Hepatocyte (in vitro differentiated cells): ENCODE results near the gene NDUFB8. TPM values are rescaled to one million over a fixed set of nuclear protein-coding genes. Genes with fewer than 3 reads are reported as not detected.

Experiments used
- DNase-seq: peaks from one replicate; pipeline ENCODE4 v3.0.0-alpha.2; 2016; ENCODE audit warnings: low spot score
- H2AFZ ChIP-seq: fragments of 200-600 bp; sonication (generic); 2 replicates; pipeline ENCODE4 v1.6.0; 2016; ENCODE audit warnings: antibody characterized with exemption, mild to moderate bottlenecking
- H3K27ac ChIP-seq: fragments of 200-600 bp; sonication (generic); 2 replicates; pipeline ENCODE4 v1.5.1; 2016; ENCODE audit warnings: mild to moderate bottlenecking
- H3K27me3 ChIP-seq: fragments of 200-600 bp; sonication (generic); 2 replicates; pipeline ENCODE4 v1.6.1; 2016
- H3K36me3 ChIP-seq: fragments of 200-600 bp; sonication (generic); replicated peaks from 2 replicates; pipeline ENCODE4 v1.5.1; 2016; ENCODE audit warnings: low read depth; ENCODE audit not compliant: insufficient read depth
- H3K4me1 ChIP-seq: fragments of 200-600 bp; sonication (generic); 2 replicates; pipeline ENCODE4 v1.5.1; 2016; ENCODE audit warnings: mild to moderate bottlenecking, moderate library complexity; ENCODE audit not compliant: insufficient read depth
- H3K4me2 ChIP-seq: fragments of 200-600 bp; sonication (generic); 2 replicates; pipeline ENCODE4 v1.6.0; 2016
- H3K4me3 ChIP-seq: fragments of 200-600 bp; sonication (generic); 2 replicates; pipeline ENCODE4 v1.5.1; 2016; ENCODE audit warnings: mild to moderate bottlenecking
- H3K79me2 ChIP-seq: fragments of 200-600 bp; sonication (generic); 2 replicates; pipeline ENCODE4 v1.6.0; 2017; ENCODE audit warnings: mild to moderate bottlenecking
- H3K9me2 ChIP-seq: fragments of 200-600 bp; sonication (generic); replicated peaks from 2 replicates; pipeline ENCODE4 v1.6.0; 2017; ENCODE audit warnings: mild to moderate bottlenecking; ENCODE audit not compliant: insufficient read depth
- H3K9me3 ChIP-seq: fragments of 200-600 bp; sonication (generic); 2 replicates; pipeline ENCODE4 v1.5.1; 2016; ENCODE audit warnings: low read depth, mild to moderate bottlenecking
- H4K20me1 ChIP-seq: fragments of 200-600 bp; sonication (generic); 2 replicates; pipeline ENCODE4 v1.6.0; 2016; ENCODE audit warnings: mild to moderate bottlenecking; ENCODE audit not compliant: insufficient read depth, poor library complexity, severe bottlenecking
- EZH2 ChIP-seq: fragments of 200-600 bp; sonication (generic); IDR thresholded peaks from 2 replicates; pipeline ENCODE4 v1.6.1; 2016; ENCODE audit warnings: antibody characterized with exemption, mild to moderate bottlenecking, borderline replicate concordance
- EZH2phosphoT487 ChIP-seq: fragments of 200-600 bp; sonication (generic); IDR thresholded peaks from one replicate; pipeline ENCODE4 v1.6.1; 2018; ENCODE audit warnings: antibody characterized with exemption, mild to moderate bottlenecking, low read depth, moderate library complexity; ENCODE audit not compliant: unreplicated experiment, severe bottlenecking
- WGBS: methylation state at CpG from one replicate; pipeline ENCODE4 v1.1.6; 2016; ENCODE audit warnings: low lambda C conversion rate; ENCODE audit errors: missing lambda C conversion rate; 5-methylcytosine and 5-hydroxymethylcytosine counted together
- polyA plus RNA-seq: library from polyadenylated mRNA; unstranded; fragments of >200 nt; fragmentation: Nextera tagmentation; extraction: Ambion mirVana; gene quantifications from 2 replicates; pipeline ENCODE4 v1.2.1, GENCODE V29; 2016
- total RNA-seq: library from RNA; depleted of rRNA; stranded (reverse); fragments of >200 nt; gene quantifications from 2 replicates; pipeline ENCODE4 v1.2.3, GENCODE V29; 2014
- TF ChIP-seq, protein P1 (sequence below): fragments of 200-600 bp; sonication (generic); IDR thresholded peaks from 2 replicates; pipeline ENCODE4 v1.5.1; 2016; ENCODE audit warnings: antibody characterized with exemption, mild to moderate bottlenecking; ENCODE audit not compliant: poor library complexity

The NDUFB8 gene
- total and polyA plus RNA-seq, 2 experiments from 2014 or later, result 124 to 355 TPM

DNA sequence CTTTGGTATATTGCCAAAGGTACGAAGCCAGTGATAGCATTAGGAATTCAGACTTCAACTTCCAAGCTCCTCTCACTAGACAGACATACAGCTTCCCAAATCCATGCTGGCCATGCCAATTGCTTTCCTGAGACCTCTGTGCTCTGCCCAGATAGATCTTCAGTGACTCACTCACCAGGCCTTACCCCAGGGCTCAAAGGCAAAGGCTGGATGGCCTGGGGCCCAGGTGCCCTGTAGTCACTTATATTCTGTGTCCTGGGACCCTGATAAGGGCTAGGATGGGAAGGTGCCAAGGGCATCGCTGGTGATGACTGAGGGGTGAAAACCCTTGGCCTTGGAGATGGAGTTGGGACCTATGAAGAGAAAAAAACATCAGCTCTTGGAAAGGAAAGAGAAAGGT, 39.1 kb downstream of the NDUFB8 start:
- WGBS, result 94% methylated on average over 2 of the region's 2 CpGs
- Histone ChIP-seq H3K27ac (no peak overlapping the region), H3K79me2 (no peaks in the 10 kb centered on the region), H2AFZ (no peak overlapping the region), H3K27me3 (peaks cover 3% of the 10 kb centered on the region), H3K9me3 (no peaks in the 10 kb centered on the region), H3K4me1 (no peaks in the 10 kb centered on the region), H3K36me3 (no peaks in the 10 kb centered on the region), H3K4me3 (no peak overlapping the region), H3K4me2 (no peak overlapping the region), H4K20me1 (no peaks in the 10 kb centered on the region), H3K9me2 (no peaks in the 10 kb centered on the region)
- no peak for DNase-seq
- TF ChIP-seq EZH2phosphoT487 (no peak), EZH2 (no peak)
- TF ChIP-seq, protein P1, sequence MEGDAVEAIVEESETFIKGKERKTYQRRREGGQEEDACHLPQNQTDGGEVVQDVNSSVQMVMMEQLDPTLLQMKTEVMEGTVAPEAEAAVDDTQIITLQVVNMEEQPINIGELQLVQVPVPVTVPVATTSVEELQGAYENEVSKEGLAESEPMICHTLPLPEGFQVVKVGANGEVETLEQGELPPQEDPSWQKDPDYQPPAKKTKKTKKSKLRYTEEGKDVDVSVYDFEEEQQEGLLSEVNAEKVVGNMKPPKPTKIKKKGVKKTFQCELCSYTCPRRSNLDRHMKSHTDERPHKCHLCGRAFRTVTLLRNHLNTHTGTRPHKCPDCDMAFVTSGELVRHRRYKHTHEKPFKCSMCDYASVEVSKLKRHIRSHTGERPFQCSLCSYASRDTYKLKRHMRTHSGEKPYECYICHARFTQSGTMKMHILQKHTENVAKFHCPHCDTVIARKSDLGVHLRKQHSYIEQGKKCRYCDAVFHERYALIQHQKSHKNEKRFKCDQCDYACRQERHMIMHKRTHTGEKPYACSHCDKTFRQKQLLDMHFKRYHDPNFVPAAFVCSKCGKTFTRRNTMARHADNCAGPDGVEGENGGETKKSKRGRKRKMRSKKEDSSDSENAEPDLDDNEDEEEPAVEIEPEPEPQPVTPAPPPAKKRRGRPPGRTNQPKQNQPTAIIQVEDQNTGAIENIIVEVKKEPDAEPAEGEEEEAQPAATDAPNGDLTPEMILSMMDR, result no peak

DNA sequence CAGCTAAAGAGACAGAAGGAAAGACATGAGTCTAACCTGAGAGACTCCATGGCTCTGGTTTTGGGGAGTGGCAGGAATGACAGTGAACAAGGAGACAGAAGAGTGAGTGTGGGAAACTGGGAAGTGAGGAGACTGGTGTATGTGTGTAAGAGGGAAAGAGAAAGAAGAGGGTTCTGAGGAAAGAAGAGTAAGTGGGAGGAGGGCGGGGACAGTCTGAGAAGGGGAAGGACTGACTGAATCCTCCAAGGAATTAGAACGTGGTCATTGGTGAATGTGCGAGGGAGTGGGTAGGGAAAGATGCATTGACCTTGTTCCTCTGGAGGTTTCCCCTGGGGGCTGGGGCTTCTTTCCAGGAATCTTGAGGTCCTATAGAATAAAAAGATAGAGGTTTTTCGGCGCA, 40.3 kb downstream of the NDUFB8 start:
- Histone ChIP-seq H3K4me1 (no peaks in the 10 kb centered on the region), H3K9me3 (no peaks in the 10 kb centered on the region), H3K79me2 (no peaks in the 10 kb centered on the region), H3K4me2 (no peak overlapping the region), H2AFZ (no peak overlapping the region), H4K20me1 (no peaks in the 10 kb centered on the region), H3K27ac (no peak overlapping the region), H3K27me3 (peaks cover 7% of the 10 kb centered on the region), H3K4me3 (no peak overlapping the region), H3K36me3 (no peaks in the 10 kb centered on the region), H3K9me2 (no peaks in the 10 kb centered on the region)
- no peak for DNase-seq
- 86% methylated on average over 5 of the region's 5 CpGs for WGBS
- no peak for TF ChIP-seq EZH2
- TF ChIP-seq, protein P1, result no peak
- TF ChIP-seq EZH2phosphoT487, result no peak

DNA sequence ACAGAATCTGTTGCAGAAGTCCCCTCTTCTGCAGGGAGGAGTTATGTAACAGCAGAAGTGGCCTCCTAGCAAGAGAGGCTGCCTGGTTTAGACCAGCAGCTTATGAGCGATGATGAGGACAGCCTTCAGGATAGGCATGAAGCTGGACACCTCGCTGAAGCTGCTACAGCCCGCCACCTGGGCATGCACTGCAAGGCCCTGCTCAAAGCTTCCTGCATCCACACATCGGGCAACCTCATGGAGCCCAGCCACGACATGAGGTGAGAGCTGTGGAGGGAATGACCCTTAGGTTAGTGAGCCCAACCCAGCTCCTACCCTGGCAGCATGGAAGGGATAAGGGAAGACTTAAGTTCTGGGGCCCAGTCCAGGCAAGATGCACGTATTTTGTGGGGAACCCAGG, 42.1 kb downstream of the NDUFB8 start:
- Histone ChIP-seq H3K79me2 (no peaks in the 10 kb centered on the region), H4K20me1 (no peaks in the 10 kb centered on the region), H3K9me2 (no peaks in the 10 kb centered on the region), H3K9me3 (no peaks in the 10 kb centered on the region), H3K4me3 (no peak overlapping the region), H3K27me3 (peaks cover 24% of the 10 kb centered on the region), H3K36me3 (no peaks in the 10 kb centered on the region), H2AFZ (no peak overlapping the region), H3K27ac (no peak overlapping the region), H3K4me1 (peaks cover 5% of the 10 kb centered on the region), H3K4me2 (no peak overlapping the region)
- TF ChIP-seq EZH2 (no peak), EZH2phosphoT487 (no peak)
- TF ChIP-seq, protein P1, result no peak
- DNase-seq, result no peak
- WGBS, result 90% methylated on average over 6 of the region's 6 CpGs
